B cell (primary cell): ENCODE measurements around the gene SDK1. TPM values are rescaled to one million over a fixed set of nuclear protein-coding genes. Genes with fewer than 3 reads are reported as not detected.

Experiments
- ATAC-seq: fragments of 200-7000 bp; cut with Tn5 transposase; one replicate; pipeline ENCODE4 v1.10.0; 2021; ENCODE audit warnings: low read depth, mild to moderate bottlenecking, moderate number of reproducible peaks, moderate library complexity
- CTCF ChIA-PET: fragments of 350-600 bp; sonication (Branson Sonifier 250); formaldehyde crosslinking; loops from one replicate; lab custom pipeline; 2021; ENCODE audit warnings: antibody characterized with exemption, inconsistent platforms; lab: Charles Lee
- POLR2A ChIA-PET: fragments of 350-600 bp; sonication (Branson Sonifier 250); formaldehyde crosslinking; loops from one replicate; lab custom pipeline; 2021; ENCODE audit warnings: antibody characterized with exemption; lab: Charles Lee
- DNase-seq: peaks from one replicate; pipeline ENCODE4 v3.0.0; 2013
- H2AFZ ChIP-seq: 2 replicates; pipeline ENCODE4 v1.6.1; 2012; ENCODE audit warnings: mild to moderate bottlenecking, low read depth, low read length; ENCODE audit not compliant: insufficient read depth, poor library complexity, severe bottlenecking
- H3K27ac ChIP-seq, 2 donors: 1 replicate in 1 of 2; 2 replicates in 1 of 2; pipeline ENCODE4 v1.5.1; 2012 to 2013; ENCODE audit warnings: low read length in 2 of 2, mild to moderate bottlenecking in 2 of 2, moderate library complexity in 1 of 2
- H3K27me3 ChIP-seq, 4 experiments: fragments of 200-600 bp in 1 of 4; sonication (generic) in 1 of 4; replicated peaks in 1 of 4; 1 replicate in 2 of 4; 2 replicates in 2 of 4; pipeline versions ENCODE4 v1.6.1 to v1.7.0; 2013 to 2016; ENCODE audit warnings: low read length in 3 of 4, mild to moderate bottlenecking in 2 of 4, mixed read lengths in 1 of 4, moderate library complexity in 1 of 4; ENCODE audit not compliant: insufficient read depth in 4 of 4, control insufficient read depth in 3 of 4; ENCODE audit errors: control extremely low read depth in 1 of 4
- H3K36me3 ChIP-seq, 2 experiments: replicated peaks in 1 of 2; 1 replicate in 1 of 2; 2 replicates in 1 of 2; pipeline versions ENCODE4 v1.6.1 to v1.7.1; 2013; ENCODE audit warnings: low read length in 1 of 2; ENCODE audit not compliant: insufficient read depth in 2 of 2, control insufficient read depth in 1 of 2; ENCODE audit errors: control extremely low read depth in 1 of 2, extremely low read depth in 1 of 2
- H3K4me1 ChIP-seq, 2 donors: fragments of 200-600 bp in 1 of 2; sonication (generic) in 1 of 2; 1 replicate in 1 of 2; 2 replicates in 1 of 2; pipeline versions ENCODE4 v1.5.1 to v1.6.1; 2013 to 2017; ENCODE audit warnings: low read length in 2 of 2; ENCODE audit not compliant: control insufficient read depth in 2 of 2, insufficient read depth in 2 of 2
- H3K4me2 ChIP-seq: replicated peaks from 2 replicates; pipeline ENCODE3; 2012; ENCODE audit warnings: mild to moderate bottlenecking, low read depth, low read length; ENCODE audit not compliant: poor library complexity, severe bottlenecking
- H3K4me3 ChIP-seq, 5 experiments: fragments of 200-600 bp in 1 of 5; sonication (generic) in 1 of 5; 1 replicate in 3 of 5; 2 replicates in 2 of 5; pipeline versions ENCODE4 v1.5.1 to v1.7.0; 2011 to 2016; ENCODE audit warnings: low read length in 4 of 5, mild to moderate bottlenecking in 4 of 5, low read depth in 2 of 5, control low read depth in 1 of 5, moderate library complexity in 1 of 5; ENCODE audit not compliant: insufficient read depth in 1 of 5; ENCODE audit errors: control extremely low read depth in 1 of 5, extremely low read depth in 1 of 5
- H3K79me2 ChIP-seq: fragments of 200-600 bp; sonication (generic); one replicate; pipeline ENCODE4 v1.6.0; 2016; ENCODE audit warnings: low read length; ENCODE audit not compliant: control insufficient read depth, insufficient read depth
- H3K9ac ChIP-seq: fragments of 200-600 bp; sonication (generic); 2 replicates; pipeline ENCODE4 v1.6.1; 2017; ENCODE audit warnings: mild to moderate bottlenecking, low read length, moderate library complexity
- H3K9me3 ChIP-seq, 3 donors: one replicate each; pipeline versions ENCODE4 v1.6.1 to v1.7.1; 2013; ENCODE audit warnings: low read length in 2 of 3; ENCODE audit not compliant: control insufficient read depth in 2 of 3, insufficient read depth in 1 of 3; ENCODE audit errors: control extremely low read depth in 1 of 3
- H4K20me1 ChIP-seq: 2 replicates; pipeline ENCODE4 v1.6.0; 2012; ENCODE audit warnings: mild to moderate bottlenecking, low read length; ENCODE audit not compliant: insufficient read depth, control insufficient read depth, poor library complexity, severe bottlenecking
- H3K27ac Mint-ChIP-seq: one replicate; pipeline ENCODE4 v1.8.0; 2021; ENCODE audit warnings: mixed read lengths
- H3K27me3 Mint-ChIP-seq: one replicate; pipeline ENCODE4 v1.8.0; 2021; ENCODE audit warnings: mixed read lengths
- H3K4me1 Mint-ChIP-seq: one replicate; pipeline ENCODE4 v1.8.0; 2021; ENCODE audit warnings: mixed read lengths
- H3K4me3 Mint-ChIP-seq: one replicate; pipeline ENCODE4 v1.8.0; 2021; ENCODE audit warnings: mixed read lengths
- H3K9me3 Mint-ChIP-seq: one replicate; pipeline ENCODE4 v1.8.0; 2022; ENCODE audit warnings: mixed read lengths; ENCODE audit not compliant: insufficient read depth
- CTCF ChIP-seq: fragments of 200-600 bp; IDR thresholded peaks from one replicate; pipeline ENCODE4 v1.8.0; 2022; ENCODE audit warnings: antibody characterized with exemption, mild to moderate bottlenecking
- EZH2 ChIP-seq: IDR thresholded peaks from 2 replicates; pipeline ENCODE4 v1.6.1; 2012; ENCODE audit warnings: borderline replicate concordance, low read depth, mild to moderate bottlenecking, moderate library complexity, low read length; ENCODE audit not compliant: insufficient read depth, poor library complexity, severe bottlenecking
- WGBS: methylation state at CpG from one replicate; pipeline ENCODE4 v1.1.5; 2013; ENCODE audit warnings: missing lambda C conversion rate; ENCODE audit not compliant: insufficient coverage; 5-methylcytosine and 5-hydroxymethylcytosine counted together
- intact Hi-C: fragments of 100-400 bp; cut with micrococcal nuclease; formaldehyde crosslinking; loops from one replicate; pipeline ENCODE4 v1.10.0; 2022
- polyA plus RNA-seq: library from polyadenylated mRNA; depleted of rRNA; stranded (reverse); fragments of >200 nt; gene quantifications from 2 replicates; pipeline ENCODE4 v1.2.3, GENCODE V29; 2012
- total RNA-seq, 2 donors: library from RNA; stranded (reverse); fragments of 120-200 nt in 1 of 2; gene quantifications; 1 replicate in 1 of 2; 2 replicates in 1 of 2; pipeline versions ENCODE4 v1.2.3 to v1.2.4, GENCODE V29; 2013 to 2022

SDK1 gene
- total and polyA plus RNA-seq, 2 donors (not counting 1 experiment from before 2014, with no cell fraction given): 0.73 to 2.0 TPM

- H2AFZ ChIP-seq: no peak overlapping the region
- no peaks in the 10 kb centered on the region for H3K9me3 Mint-ChIP-seq
- no peak overlapping the region for H3K4me3 Mint-ChIP-seq
- no peak overlapping the region for H3K4me2 ChIP-seq
- no peaks in the 10 kb centered on the region for H3K4me1 Mint-ChIP-seq
- no peak overlapping the region for H3K27ac Mint-ChIP-seq
- no peaks in the 10 kb centered on the region for H3K79me2 ChIP-seq
- no peak overlapping the region for H3K9ac ChIP-seq
- H3K4me1 ChIP-seq: no peaks in the 10 kb centered on the region
- H3K27me3 ChIP-seq: peaks cover 0 to 3% (median 0%) of the 10 kb centered on the region in 4 experiments
- POLR2A ChIA-PET: no interaction called here
- no peak for ATAC-seq
- TF ChIP-seq EZH2 (no peak), CTCF (no peak)
- no peak overlapping the region for H3K4me3 ChIP-seq
- WGBS: no CpG with 5 or more reads among the region's 4 CpGs
- H3K36me3 ChIP-seq: no peaks in the 10 kb centered on the region
- CTCF ChIA-PET: interaction anchor here (0.9 kb wide), 1 partner anchor 15 kb away, joined by 5 read pairs; no protein-coding TSS in a partner anchor
- no peak overlapping the region for H3K27ac ChIP-seq
- H4K20me1 ChIP-seq: no peaks in the 10 kb centered on the region
- peaks cover 15% of the 10 kb centered on the region for H3K27me3 Mint-ChIP-seq
- no peaks in the 10 kb centered on the region for H3K9me3 ChIP-seq
- DNase-seq: no peak
- intact Hi-C loops: no loop called here
These were observed 494.1 kb downstream of the SDK1 start for GRCh38 chr7:3795141-3795540.

- no peak overlapping the region for H3K9ac ChIP-seq
- H3K27me3 Mint-ChIP-seq: peaks cover 13% of the 10 kb centered on the region
- H3K27ac Mint-ChIP-seq: no peak overlapping the region
- no peak overlapping the region for H3K4me2 ChIP-seq
- H3K4me3 ChIP-seq: no peak overlapping the region
- no peak overlapping the region for H3K27ac ChIP-seq
- H3K27me3 ChIP-seq: no peaks in the 10 kb centered on the region
- TF ChIP-seq CTCF (no peak), EZH2 (no peak)
- intact Hi-C loops: no loop called here
- no peaks in the 10 kb centered on the region for H3K4me1 Mint-ChIP-seq
- H3K79me2 ChIP-seq: no peaks in the 10 kb centered on the region
- ATAC-seq: no peak
- H3K4me1 ChIP-seq: no peaks in the 10 kb centered on the region
- no peak overlapping the region for H2AFZ ChIP-seq
- H3K9me3 Mint-ChIP-seq: no peaks in the 10 kb centered on the region
- H4K20me1 ChIP-seq: no peaks in the 10 kb centered on the region
- H3K9me3 ChIP-seq: no peaks in the 10 kb centered on the region
- CTCF ChIA-PET: no interaction called here
- H3K36me3 ChIP-seq: no peaks in the 10 kb centered on the region
- POLR2A ChIA-PET: no interaction called here
- no peak overlapping the region for H3K4me3 Mint-ChIP-seq
- WGBS: 96% methylated on average over 2 of the region's 3 CpGs
- no peak for DNase-seq
These were observed 494.7 kb downstream of the SDK1 start for GRCh38 chr7:3795781-3796180.
